GM19043 (cell line): ENCODE data around the gene MACROD2.

Experiments
- ATAC-seq: cut with Tn5 transposase; IDR thresholded peaks from one replicate; pipeline ENCODE4 v1.9.1; 2021; ENCODE audit warnings: low read depth; ENCODE audit not compliant: unreplicated experiment

The MACROD2 gene

DNA sequence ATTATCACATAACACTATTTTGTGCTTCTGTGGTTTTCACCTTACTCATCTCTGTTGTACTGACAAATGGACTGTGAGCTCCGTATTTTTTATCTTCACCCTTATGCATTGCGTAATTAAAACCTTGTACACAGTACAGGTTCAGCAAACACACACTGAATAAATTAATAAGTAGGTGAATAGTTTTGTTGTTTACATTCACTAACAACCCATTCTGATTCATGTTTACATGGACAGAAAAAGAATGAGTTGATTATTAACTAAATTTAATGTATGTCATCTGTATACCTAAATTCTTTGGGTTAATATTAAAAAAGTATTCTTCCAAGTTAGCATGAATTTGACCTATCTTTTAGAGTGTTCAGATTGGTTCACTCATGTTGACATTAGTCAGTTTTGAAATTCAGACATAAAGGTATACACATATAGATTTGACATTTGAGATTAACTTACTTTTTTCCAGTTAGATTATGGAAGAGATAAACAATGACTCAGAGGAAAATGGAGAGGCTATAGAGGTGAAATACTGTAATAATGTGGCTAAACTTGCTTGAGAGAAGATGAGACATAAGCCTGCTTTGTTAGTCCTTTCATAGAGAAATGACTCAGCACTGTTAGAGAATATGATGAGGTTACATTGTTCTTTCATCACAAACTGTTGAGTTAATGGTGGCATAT lies 883.8 kb downstream of the MACROD2 start:
- peak; percentile 75 for ATAC-seq

GRCh38 chr20:14879839-14880238 lies 884.5 kb downstream of the MACROD2 start:
- ATAC-seq: no peak

GRCh38 chr20:14881518-14881917 lies 886.2 kb downstream of the MACROD2 start:
- ATAC-seq: no peak

- no peak for ATAC-seq
Measured at GRCh38 chr20:14882157-14882556, 886.8 kb downstream of the MACROD2 start.

DNA sequence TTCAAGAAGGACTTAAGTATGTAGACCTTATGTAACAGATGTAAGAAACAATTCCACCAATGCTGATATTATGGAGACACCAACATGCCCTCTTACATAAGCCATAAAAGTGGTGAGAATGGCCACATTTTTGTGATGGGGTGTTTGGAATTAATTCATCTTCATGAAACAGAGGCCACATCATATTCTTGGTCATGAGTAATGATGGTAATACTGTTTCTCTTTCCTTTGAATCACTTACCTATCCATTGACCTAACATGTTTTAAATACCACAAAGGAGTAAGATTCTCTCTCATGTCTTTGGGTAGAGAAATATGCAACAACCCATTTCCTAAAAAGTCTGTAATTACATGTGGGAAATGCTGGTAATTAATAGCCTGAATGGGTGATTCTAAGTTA lies 887.5 kb downstream of the MACROD2 start:
- no peak for ATAC-seq

DNA sequence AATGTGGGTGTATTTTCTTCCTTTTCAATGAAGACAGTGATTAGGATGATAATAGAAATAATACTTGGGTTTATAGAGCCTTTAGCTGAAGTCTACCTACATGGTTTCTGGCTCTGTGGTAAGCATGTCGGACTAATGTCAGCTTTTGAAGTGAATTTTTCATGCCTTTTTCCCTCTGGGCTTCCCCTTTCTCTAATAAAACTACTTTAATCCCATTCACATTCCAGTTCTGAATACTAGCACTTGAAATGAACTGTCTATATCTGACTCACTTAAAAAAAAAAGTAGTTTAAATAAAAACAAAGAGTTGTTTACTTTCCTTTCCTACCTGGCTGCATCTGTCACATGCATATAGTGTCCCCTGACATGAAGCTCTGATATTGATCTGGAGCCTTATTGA lies 888.0 kb downstream of the MACROD2 start:
- no peak for ATAC-seq

- no peak for ATAC-seq
Measured at GRCh38 chr20:14885661-14886060, 890.3 kb downstream of the MACROD2 start.

DNA sequence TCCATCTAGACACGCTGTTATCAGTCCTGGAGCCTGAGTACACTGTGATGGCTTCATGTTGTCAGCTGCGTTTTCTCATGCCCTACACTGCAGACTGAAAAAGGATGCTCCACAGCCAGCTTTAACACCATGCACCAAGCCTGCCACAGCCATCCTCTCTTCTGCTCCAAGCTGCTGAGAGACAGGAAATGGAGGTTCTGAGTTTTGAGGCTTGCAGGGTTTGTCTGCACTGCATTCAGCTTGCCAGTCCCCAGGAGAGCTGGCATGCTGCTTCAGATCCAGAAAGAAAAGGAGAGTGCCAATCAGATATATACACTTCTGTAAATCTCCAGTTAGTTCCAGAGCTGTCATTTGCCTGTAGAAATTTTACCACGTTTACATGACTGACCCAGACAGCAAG lies 892.8 kb downstream of the MACROD2 start:
- ATAC-seq: no peak

GRCh38 chr20:14889496-14890255 lies 894.4 kb downstream of the MACROD2 start:
- ATAC-seq: no peak

DNA sequence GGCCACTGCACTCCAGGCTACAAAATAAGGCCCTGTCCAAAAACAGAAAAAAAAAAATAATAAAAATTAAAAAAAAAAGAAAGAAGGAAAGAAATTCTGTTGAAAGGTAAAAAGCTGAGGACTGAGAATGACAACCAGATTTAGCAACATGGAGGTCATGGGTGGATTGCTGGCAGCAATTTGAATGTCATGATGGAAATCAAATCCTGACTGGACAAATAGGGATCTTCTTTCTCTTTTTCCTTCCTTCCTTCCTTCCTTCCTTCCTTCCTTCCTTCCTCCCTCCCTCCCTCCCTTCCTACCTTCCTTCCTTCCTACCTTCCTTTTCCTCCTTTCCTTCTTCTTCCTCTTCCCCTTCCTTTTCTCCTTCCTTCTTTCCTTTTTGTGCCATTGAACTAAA lies 895.4 kb downstream of the MACROD2 start:
- no peak for ATAC-seq

DNA sequence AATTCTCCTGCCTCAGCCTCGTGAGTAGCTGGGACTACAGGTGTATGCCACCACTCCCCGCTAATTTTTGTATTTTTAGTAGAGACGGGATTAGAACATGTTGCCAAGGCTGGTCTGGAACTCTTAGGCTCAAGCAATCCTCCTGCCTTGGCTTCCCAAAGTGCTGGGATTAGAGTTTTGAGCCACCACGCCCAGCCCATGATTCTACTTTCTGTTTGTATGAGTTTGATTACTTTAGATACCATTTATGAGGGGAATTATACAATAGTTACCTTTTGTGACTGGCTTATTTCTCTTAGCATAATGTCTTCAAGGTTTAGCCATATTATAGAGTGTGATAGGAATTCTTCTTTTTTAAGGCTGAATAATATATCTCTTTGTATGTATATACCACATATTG lies 897.5 kb downstream of the MACROD2 start:
- ATAC-seq: no peak

- no peak for ATAC-seq
Measured at GRCh38 chr20:14896569-14896968, 901.3 kb downstream of the MACROD2 start.

GRCh38 chr20:14897608-14898007 lies 902.3 kb downstream of the MACROD2 start:
- ATAC-seq: no peak

DNA sequence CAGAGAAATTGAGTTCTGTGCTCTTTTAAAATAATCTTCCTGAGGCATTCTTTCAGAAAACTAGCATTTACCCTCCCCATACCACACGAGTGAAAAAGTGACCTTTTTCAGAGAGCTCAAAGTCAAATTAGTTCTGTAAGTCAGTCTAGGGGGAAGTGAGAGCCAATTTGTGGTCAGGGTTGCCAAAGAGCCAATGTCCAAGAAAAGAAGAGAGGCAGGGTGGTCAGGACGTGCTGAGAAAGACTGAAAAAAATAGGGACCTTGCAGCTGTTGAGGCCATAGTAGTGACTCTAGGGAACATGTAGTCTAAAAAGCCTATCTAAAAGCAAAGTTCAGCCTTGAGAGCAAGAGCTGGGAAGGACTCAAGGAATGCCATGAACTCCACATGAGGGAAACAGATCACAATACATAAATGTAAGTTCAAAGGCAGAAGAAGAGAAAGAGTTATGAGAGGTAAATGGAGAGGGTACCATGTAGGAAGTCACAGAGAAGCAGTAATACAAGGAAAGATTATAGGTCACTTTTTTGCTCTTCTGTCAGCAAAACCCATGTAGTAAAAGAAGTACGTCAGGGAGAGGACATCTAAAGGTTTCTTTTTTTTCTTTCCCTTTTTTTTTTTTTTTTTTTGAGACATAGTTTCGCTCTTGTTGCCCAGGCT lies 907.2 kb downstream of the MACROD2 start:
- peak; percentile 95 for ATAC-seq

DNA sequence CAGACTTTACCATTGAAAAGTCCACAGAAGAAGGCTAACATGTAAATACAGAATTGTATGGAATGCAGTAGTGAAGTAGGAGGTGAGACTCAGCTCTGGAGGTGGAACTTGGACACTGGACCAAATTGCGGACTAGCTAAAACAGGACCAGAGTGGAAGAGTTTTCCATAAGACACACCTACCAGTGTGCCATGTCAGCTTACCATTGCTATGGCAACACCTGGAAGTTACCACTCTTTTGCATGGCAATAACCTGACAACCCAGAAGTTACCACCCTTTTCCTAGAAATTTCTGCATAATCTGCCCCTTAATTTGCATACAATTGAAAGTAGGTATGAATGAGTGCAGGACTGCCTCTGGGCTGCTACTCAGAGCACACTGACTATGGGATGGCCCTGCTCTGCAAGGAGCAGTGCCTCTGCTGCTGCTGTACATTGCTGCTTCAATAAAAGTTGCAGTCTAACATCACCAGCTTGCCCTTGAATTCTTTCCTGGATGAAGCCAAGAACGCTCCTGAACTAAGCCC lies 911.7 kb downstream of the MACROD2 start:
- ATAC-seq: no peak

DNA sequence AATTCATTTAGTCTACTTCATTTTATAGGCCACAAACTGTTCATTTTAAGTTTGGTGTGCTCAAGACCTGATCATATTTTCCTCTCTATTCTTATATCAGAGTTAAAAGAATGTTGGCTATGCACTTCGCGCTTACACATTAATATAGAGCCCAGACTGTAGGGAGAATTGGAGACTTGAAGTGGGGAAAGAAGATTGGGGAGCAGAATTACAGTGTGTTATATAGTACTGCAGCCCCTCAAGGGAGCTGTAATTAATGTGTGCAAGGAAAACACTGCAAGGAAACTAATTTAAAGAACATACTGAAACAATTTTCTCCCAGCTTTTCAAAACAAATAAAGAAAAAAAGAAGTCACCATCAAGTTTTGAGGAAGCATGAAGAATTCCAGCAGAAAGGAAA lies 914.8 kb downstream of the MACROD2 start:
- ATAC-seq: no peak

- ATAC-seq: no peak
Measured at GRCh38 chr20:14913896-14914620, 918.7 kb downstream of the MACROD2 start.

GRCh38 chr20:14914633-14915032 lies 919.3 kb downstream of the MACROD2 start:
- ATAC-seq: no peak

- no peak for ATAC-seq
Measured at GRCh38 chr20:14915356-14915755, 920.0 kb downstream of the MACROD2 start.

- no peak for ATAC-seq
Measured at GRCh38 chr20:14916360-14916920, 921.1 kb downstream of the MACROD2 start.
